ENCODE measurements around the gene USP6. TPM values are rescaled to one million over a fixed set of nuclear protein-coding genes. Genes with fewer than 3 reads are reported as not detected.
A peak's percentile ranks its signal among the peaks of the same experiment; 100 is the strongest.
"Not testable (repeated sequence)": the region's sequence is repeated elsewhere in the genome, so short reads cannot be mapped to it uniquely, and the experiment has no call there.

The USP6 gene
- polyA plus RNA-seq (2012; ENCODE audit: low read depth, missing spikeins) = 0.06 TPM

- FAIRE-seq (no peak), DNase-seq (ENCODE audit: insufficient read length, low spot score) (no peak)
- TF ChIP-seq POU2F2 (IDR thresholded peaks at IDR 0.05; ENCODE audit: low read depth, low read length) = no peak
These were observed at the start of gene USP6 for GRCh38 chr17:5115673-5116651. Gene USP6, plus strand, starts transcription at chr17:5116032. Its CDS starts 14,336 bp downstream, at chr17:5130368.

GRCh38 chr17:5068236-5068635 is 47.6 kb upstream of the USP6 start:
- DNase-seq (ENCODE audit: insufficient read length, low spot score) (no peak), FAIRE-seq (no peak)
- no peak for TF ChIP-seq POU2F2 (IDR thresholded peaks at IDR 0.05; ENCODE audit: low read depth, low read length)
- TF ChIP-seq PAX5 (IDR thresholded peaks at IDR 0.05; ENCODE audit: insufficient read depth, low read length, severe bottlenecking) = no peak

GRCh38 chr17:5069724-5070123 is 46.1 kb upstream of the USP6 start:
- FAIRE-seq (no peak), DNase-seq (ENCODE audit: insufficient read length, low spot score) (no peak)
- TF ChIP-seq SPI1 (IDR thresholded peaks at IDR 0.05; ENCODE audit: low read depth, low read length) (no peak), PAX5 (IDR thresholded peaks at IDR 0.05; ENCODE audit: insufficient read depth, low read length, severe bottlenecking) (no peak), POLR2AphosphoS5 (IDR thresholded peaks at IDR 0.05; ENCODE audit: low read depth, low read length) (no peak), POU2F2 (IDR thresholded peaks at IDR 0.05; ENCODE audit: low read depth, low read length) (no peak), POLR2A (IDR thresholded peaks at IDR 0.05; ENCODE audit: low read depth, low read length) (no peak), TAF1 (IDR thresholded peaks at IDR 0.05; ENCODE audit: low read depth, low read length) (no peak)

GRCh38 chr17:5075472-5075871 is 40.4 kb upstream of the USP6 start:
- FAIRE-seq; DNase-seq (ENCODE audit: insufficient read length, low spot score): not testable (repeated sequence)

- DNase-seq (ENCODE audit: insufficient read length, low spot score); FAIRE-seq: not testable (repeated sequence)
These were observed 38.6 kb upstream of the USP6 start for GRCh38 chr17:5077275-5077674.

- no peak for FAIRE-seq
- DNase-seq (ENCODE audit: insufficient read length, low spot score) = no peak
- TF ChIP-seq TAF1 (IDR thresholded peaks at IDR 0.05; ENCODE audit: low read depth, low read length) (no peak), POLR2A (IDR thresholded peaks at IDR 0.05; ENCODE audit: low read depth, low read length) (no peak), SPI1 (IDR thresholded peaks at IDR 0.05; ENCODE audit: low read depth, low read length) (no peak)
These were observed 38.1 kb upstream of the USP6 start for GRCh38 chr17:5077781-5078105.

- DNase-seq (ENCODE audit: insufficient read length, low spot score) (peak; percentile 71), FAIRE-seq (peak; percentile 96)
- TF ChIP-seq POU2F2 (IDR thresholded peaks at IDR 0.05; ENCODE audit: low read depth, low read length) (no peak), POLR2A (IDR thresholded peaks at IDR 0.05; ENCODE audit: low read depth, low read length) (0 out of 2 replicates have a peak, but pooled peaks have one; percentile 37), SPI1 (IDR thresholded peaks at IDR 0.05; ENCODE audit: low read depth, low read length) (no peak), POLR2AphosphoS5 (IDR thresholded peaks at IDR 0.05; ENCODE audit: low read depth, low read length) (peak; percentile 48; the same call in 1 of the 2 replicates), PAX5 (IDR thresholded peaks at IDR 0.05; ENCODE audit: insufficient read depth, low read length, severe bottlenecking) (peak; percentile 89), TAF1 (IDR thresholded peaks at IDR 0.05; ENCODE audit: low read depth, low read length) (peak; percentile 56; the same call in 1 of the 2 replicates)
These were observed 37.5 kb upstream of the USP6 start, which contains the start of gene ZFP3 for GRCh38 chr17:5078106-5079028. Gene ZFP3, plus strand, starts transcription at chr17:5078467. Its CDS starts 13,038 bp downstream, at chr17:5091505.

GRCh38 chr17:5080591-5080990 is 35.2 kb upstream of the USP6 start:
- TF ChIP-seq TAF1 (IDR thresholded peaks at IDR 0.05; ENCODE audit: low read depth, low read length) (no peak), PAX5 (IDR thresholded peaks at IDR 0.05; ENCODE audit: insufficient read depth, low read length, severe bottlenecking) (no peak)
- no peak for FAIRE-seq
- DNase-seq (ENCODE audit: insufficient read length, low spot score) = no peak

GRCh38 chr17:5092218-5093010 is 23.4 kb upstream of the USP6 start:
- DNase-seq (ENCODE audit: insufficient read length, low spot score) (no peak), FAIRE-seq (no peak)
- TF ChIP-seq TAF1 (IDR thresholded peaks at IDR 0.05; ENCODE audit: low read depth, low read length) = no peak
- TF ChIP-seq SPI1 (IDR thresholded peaks at IDR 0.05; ENCODE audit: low read depth, low read length) = no peak
- TF ChIP-seq POU2F2 (IDR thresholded peaks at IDR 0.05; ENCODE audit: low read depth, low read length) = no peak
- TF ChIP-seq POLR2A (IDR thresholded peaks at IDR 0.05; ENCODE audit: low read depth, low read length) = no peak
- TF ChIP-seq PAX5 (IDR thresholded peaks at IDR 0.05; ENCODE audit: insufficient read depth, low read length, severe bottlenecking) = no peak
- TF ChIP-seq POLR2AphosphoS5 (IDR thresholded peaks at IDR 0.05; ENCODE audit: low read depth, low read length) = no peak

- TF ChIP-seq SPI1 (IDR thresholded peaks at IDR 0.05; ENCODE audit: low read depth, low read length) (no peak), POU2F2 (IDR thresholded peaks at IDR 0.05; ENCODE audit: low read depth, low read length) (no peak), POLR2AphosphoS5 (IDR thresholded peaks at IDR 0.05; ENCODE audit: low read depth, low read length) (no peak), POLR2A (IDR thresholded peaks at IDR 0.05; ENCODE audit: low read depth, low read length) (no peak), PAX5 (IDR thresholded peaks at IDR 0.05; ENCODE audit: insufficient read depth, low read length, severe bottlenecking) (no peak), TAF1 (IDR thresholded peaks at IDR 0.05; ENCODE audit: low read depth, low read length) (no peak)
- DNase-seq (ENCODE audit: insufficient read length, low spot score) (no peak), FAIRE-seq (no peak)
These were observed 19.1 kb upstream of the USP6 start for GRCh38 chr17:5096731-5097100.
